B cell (primary cell): Measurements from ENCODE around the gene ADK. TPM values are rescaled to one million over a fixed set of nuclear protein-coding genes. Genes with fewer than 3 reads are reported as not detected.

Experiments used
- ATAC-seq: fragments of 200-7000 bp; cut with Tn5 transposase; one replicate; pipeline ENCODE4 v1.10.0; 2021; ENCODE audit warnings: low read depth, mild to moderate bottlenecking, moderate number of reproducible peaks, moderate library complexity
- CTCF ChIA-PET: fragments of 350-600 bp; sonication (Branson Sonifier 250); formaldehyde crosslinking; loops from one replicate; lab custom pipeline; 2021; ENCODE audit warnings: antibody characterized with exemption, inconsistent platforms; lab: Charles Lee
- POLR2A ChIA-PET: fragments of 350-600 bp; sonication (Branson Sonifier 250); formaldehyde crosslinking; loops from one replicate; lab custom pipeline; 2021; ENCODE audit warnings: antibody characterized with exemption; lab: Charles Lee
- DNase-seq: peaks from one replicate; pipeline ENCODE4 v3.0.0; 2013
- H2AFZ ChIP-seq: 2 replicates; pipeline ENCODE4 v1.6.1; 2012; ENCODE audit warnings: mild to moderate bottlenecking, low read depth, low read length; ENCODE audit not compliant: insufficient read depth, poor library complexity, severe bottlenecking
- H3K27ac ChIP-seq, 2 donors: 1 replicate in 1 of 2; 2 replicates in 1 of 2; pipeline ENCODE4 v1.5.1; 2012 to 2013; ENCODE audit warnings: low read length in 2 of 2, mild to moderate bottlenecking in 2 of 2, moderate library complexity in 1 of 2
- H3K27me3 ChIP-seq, 4 experiments: fragments of 200-600 bp in 1 of 4; sonication (generic) in 1 of 4; replicated peaks in 1 of 4; 1 replicate in 2 of 4; 2 replicates in 2 of 4; pipeline versions ENCODE4 v1.6.1 to v1.7.0; 2013 to 2016; ENCODE audit warnings: low read length in 3 of 4, mild to moderate bottlenecking in 2 of 4, mixed read lengths in 1 of 4, moderate library complexity in 1 of 4; ENCODE audit not compliant: insufficient read depth in 4 of 4, control insufficient read depth in 3 of 4; ENCODE audit errors: control extremely low read depth in 1 of 4
- H3K36me3 ChIP-seq, 2 experiments: replicated peaks in 1 of 2; 1 replicate in 1 of 2; 2 replicates in 1 of 2; pipeline versions ENCODE4 v1.6.1 to v1.7.1; 2013; ENCODE audit warnings: low read length in 1 of 2; ENCODE audit not compliant: insufficient read depth in 2 of 2, control insufficient read depth in 1 of 2; ENCODE audit errors: control extremely low read depth in 1 of 2, extremely low read depth in 1 of 2
- H3K4me1 ChIP-seq, 2 donors: fragments of 200-600 bp in 1 of 2; sonication (generic) in 1 of 2; 1 replicate in 1 of 2; 2 replicates in 1 of 2; pipeline versions ENCODE4 v1.5.1 to v1.6.1; 2013 to 2017; ENCODE audit warnings: low read length in 2 of 2; ENCODE audit not compliant: control insufficient read depth in 2 of 2, insufficient read depth in 2 of 2
- H3K4me2 ChIP-seq: replicated peaks from 2 replicates; pipeline ENCODE3; 2012; ENCODE audit warnings: mild to moderate bottlenecking, low read depth, low read length; ENCODE audit not compliant: poor library complexity, severe bottlenecking
- H3K4me3 ChIP-seq, 5 experiments: fragments of 200-600 bp in 1 of 5; sonication (generic) in 1 of 5; 1 replicate in 3 of 5; 2 replicates in 2 of 5; pipeline versions ENCODE4 v1.5.1 to v1.7.0; 2011 to 2016; ENCODE audit warnings: low read length in 4 of 5, mild to moderate bottlenecking in 4 of 5, low read depth in 2 of 5, control low read depth in 1 of 5, moderate library complexity in 1 of 5; ENCODE audit not compliant: insufficient read depth in 1 of 5; ENCODE audit errors: control extremely low read depth in 1 of 5, extremely low read depth in 1 of 5
- H3K79me2 ChIP-seq: fragments of 200-600 bp; sonication (generic); one replicate; pipeline ENCODE4 v1.6.0; 2016; ENCODE audit warnings: low read length; ENCODE audit not compliant: control insufficient read depth, insufficient read depth
- H3K9ac ChIP-seq: fragments of 200-600 bp; sonication (generic); 2 replicates; pipeline ENCODE4 v1.6.1; 2017; ENCODE audit warnings: mild to moderate bottlenecking, low read length, moderate library complexity
- H3K9me3 ChIP-seq, 3 donors: one replicate each; pipeline versions ENCODE4 v1.6.1 to v1.7.1; 2013; ENCODE audit warnings: low read length in 2 of 3; ENCODE audit not compliant: control insufficient read depth in 2 of 3, insufficient read depth in 1 of 3; ENCODE audit errors: control extremely low read depth in 1 of 3
- H4K20me1 ChIP-seq: 2 replicates; pipeline ENCODE4 v1.6.0; 2012; ENCODE audit warnings: mild to moderate bottlenecking, low read length; ENCODE audit not compliant: insufficient read depth, control insufficient read depth, poor library complexity, severe bottlenecking
- H3K27ac Mint-ChIP-seq: one replicate; pipeline ENCODE4 v1.8.0; 2021; ENCODE audit warnings: mixed read lengths
- H3K27me3 Mint-ChIP-seq: one replicate; pipeline ENCODE4 v1.8.0; 2021; ENCODE audit warnings: mixed read lengths
- H3K4me1 Mint-ChIP-seq: one replicate; pipeline ENCODE4 v1.8.0; 2021; ENCODE audit warnings: mixed read lengths
- H3K4me3 Mint-ChIP-seq: one replicate; pipeline ENCODE4 v1.8.0; 2021; ENCODE audit warnings: mixed read lengths
- H3K9me3 Mint-ChIP-seq: one replicate; pipeline ENCODE4 v1.8.0; 2022; ENCODE audit warnings: mixed read lengths; ENCODE audit not compliant: insufficient read depth
- CTCF ChIP-seq: fragments of 200-600 bp; IDR thresholded peaks from one replicate; pipeline ENCODE4 v1.8.0; 2022; ENCODE audit warnings: antibody characterized with exemption, mild to moderate bottlenecking
- EZH2 ChIP-seq: IDR thresholded peaks from 2 replicates; pipeline ENCODE4 v1.6.1; 2012; ENCODE audit warnings: borderline replicate concordance, low read depth, mild to moderate bottlenecking, moderate library complexity, low read length; ENCODE audit not compliant: insufficient read depth, poor library complexity, severe bottlenecking
- WGBS: methylation state at CpG from one replicate; pipeline ENCODE4 v1.1.5; 2013; ENCODE audit warnings: missing lambda C conversion rate; ENCODE audit not compliant: insufficient coverage; 5-methylcytosine and 5-hydroxymethylcytosine counted together
- intact Hi-C: fragments of 100-400 bp; cut with micrococcal nuclease; formaldehyde crosslinking; loops from one replicate; pipeline ENCODE4 v1.10.0; 2022
- polyA plus RNA-seq: library from polyadenylated mRNA; depleted of rRNA; stranded (reverse); fragments of >200 nt; gene quantifications from 2 replicates; pipeline ENCODE4 v1.2.3, GENCODE V29; 2012
- total RNA-seq, 2 donors: library from RNA; stranded (reverse); fragments of 120-200 nt in 1 of 2; gene quantifications; 1 replicate in 1 of 2; 2 replicates in 1 of 2; pipeline versions ENCODE4 v1.2.3 to v1.2.4, GENCODE V29; 2013 to 2022

The ADK gene
- total and polyA plus RNA-seq, 2 donors (not counting 1 experiment from before 2014, with no cell fraction given), result 37.2 to 52.6 TPM

GRCh38 chr10:74388801-74389200 is 237.8 kb downstream of the ADK start:
- CTCF ChIA-PET, result no interaction called here
- Histone ChIP-seq H3K4me3 (no peak overlapping the region), H4K20me1 (peaks cover 5% of the 10 kb centered on the region), H3K79me2 (peaks cover 26% of the 10 kb centered on the region), H3K27ac (no peak overlapping the region), H3K27me3 (no peaks in the 10 kb centered on the region), H3K9ac (no peak overlapping the region), H2AFZ (no peak overlapping the region), H3K4me2 (no peak overlapping the region), H3K36me3 (peaks cover 0 to 5% of the 10 kb centered on the region in 2 experiments), H3K9me3 (no peaks in the 10 kb centered on the region), H3K4me1 (peaks cover 14 to 19% of the 10 kb centered on the region in 2 donors)
- Mint-ChIP-seq H3K4me1 (peaks cover 32% of the 10 kb centered on the region), H3K9me3 (no peaks in the 10 kb centered on the region), H3K4me3 (no peak overlapping the region), H3K27ac (no peak overlapping the region), H3K27me3 (no peaks in the 10 kb centered on the region)
- TF ChIP-seq CTCF (no peak), EZH2 (no peak)
- no peak for DNase-seq
- intact Hi-C loops, result loop anchor here (10.0 kb wide), 1 partner anchor 54 kb away; no protein-coding TSS in a partner anchor
- POLR2A ChIA-PET, result no interaction called here
- no peak for ATAC-seq

GRCh38 chr10:74391786-74392185 is 240.8 kb downstream of the ADK start:
- WGBS, result no CpG with 5 or more reads among the region's 1 CpG
- DNase-seq, result no peak
- H3K4me1 Mint-ChIP-seq, result peaks cover 15% of the 10 kb centered on the region
- no peaks in the 10 kb centered on the region for H3K9me3 Mint-ChIP-seq
- no peak overlapping the region for H3K4me2 ChIP-seq
- peaks cover 26% of the 10 kb centered on the region for H3K79me2 ChIP-seq
- H3K27me3 ChIP-seq, result no peaks in the 10 kb centered on the region
- TF ChIP-seq CTCF, result no peak
- TF ChIP-seq EZH2, result no peak
- no peak overlapping the region for H3K27ac ChIP-seq
- no peak overlapping the region for H3K4me3 Mint-ChIP-seq
- ChIA-PET POLR2A (no interaction called here), CTCF (no interaction called here)
- peaks cover 0 to 22% of the 10 kb centered on the region in 2 experiments for H3K36me3 ChIP-seq
- H3K4me1 ChIP-seq, result peaks cover 0 to 3% of the 10 kb centered on the region in 2 donors
- H4K20me1 ChIP-seq, result peaks cover 10% of the 10 kb centered on the region
- H3K9me3 ChIP-seq, result no peaks in the 10 kb centered on the region
- H3K9ac ChIP-seq, result no peak overlapping the region
- intact Hi-C loops, result no loop called here
- H3K27ac Mint-ChIP-seq, result no peak overlapping the region
- ATAC-seq, result no peak
- H3K4me3 ChIP-seq, result no peak overlapping the region
- H2AFZ ChIP-seq, result no peak overlapping the region
- no peaks in the 10 kb centered on the region for H3K27me3 Mint-ChIP-seq
